K562 (cell line): Measurements from ENCODE around the gene ZNF366. TPM values are rescaled to one million over a fixed set of nuclear protein-coding genes. Genes with fewer than 3 reads are reported as not detected.

Source experiments
- ATAC-seq: fragments of 200-7000 bp; cut with Tn5 transposase; 3 replicates; pipeline ENCODE4 v1.9.1; 2020; ENCODE audit warnings: moderate library complexity
- BruUV-seq: library from RNA; stranded (reverse); fragments of 400-500 nt; replicated peaks from 2 replicates; lab custom pipeline; 2021; lab: Mats Ljungman, UMichigan
- CTCF ChIA-PET: fragments of 300-600 bp; formaldehyde crosslinking; extraction: SDS; loops from one replicate; lab custom pipeline; 2021; ENCODE audit warnings: low intra/inter-chr PET ratio; lab: Yijun Ruan, JAX
- POLR2A ChIA-PET: fragments of 300-600, 350-650 bp; sonication (Branson Sonifier 250); formaldehyde crosslinking; extraction: SDS; loops from one replicate; lab custom pipeline; 2021; ENCODE audit warnings: antibody characterized with exemption, inconsistent platforms; lab: Yijun Ruan, JAX
- DNase-seq, 4 experiments: peaks; one replicate each; pipeline versions ENCODE4 v3.0.0 to v3.0.0-alpha.2; 2011 to 2018; ENCODE audit warnings: low spot score in 3 of 4, mixed read lengths in 3 of 4; ENCODE audit errors: extremely low read depth in 1 of 4
- FAIRE-seq: peaks from 2 replicates; lab custom pipeline; 2011; peaks lifted over from hg19 to GRCh38; lab: Jason Lieb, UNC
- H2AFZ ChIP-seq: 2 replicates; pipeline ENCODE4 v1.6.0; 2011; ENCODE audit warnings: low read depth, low read length, control low read depth, inconsistent platforms
- H3K27ac ChIP-seq: fragments of 200-600 bp; 3 replicates; pipeline ENCODE4 v1.8.0; 2011; ENCODE audit warnings: low read depth, mild to moderate bottlenecking, control low read depth, inconsistent platforms, low read length, moderate library complexity, mixed read lengths; ENCODE audit errors: extremely low read depth
- H3K27me3 ChIP-seq, 2 experiments: fragments of 300-600 bp in 1 of 2; 2 replicates in 1 of 2; 3 replicates in 1 of 2; pipeline versions ENCODE4 v1.6.0 to v1.8.0; 2011; ENCODE audit warnings: inconsistent platforms in 2 of 2, low read length in 2 of 2, mild to moderate bottlenecking in 1 of 2, mixed read lengths in 1 of 2, moderate library complexity in 1 of 2; ENCODE audit not compliant: control insufficient read depth in 2 of 2, insufficient read depth in 2 of 2
- H3K36me3 ChIP-seq: fragments of 300-600 bp; 3 replicates; pipeline ENCODE4 v1.8.0; 2011; ENCODE audit warnings: mild to moderate bottlenecking, low read length, inconsistent platforms; ENCODE audit not compliant: control insufficient read depth, insufficient read depth
- H3K4me1 ChIP-seq, 2 experiments: fragments of 200-600 bp in 1 of 2; replicated peaks in 1 of 2; 2 replicates in 1 of 2; 3 replicates in 1 of 2; pipeline versions ENCODE4 v1.5.1 to v1.8.0; 2011; ENCODE audit warnings: inconsistent platforms in 2 of 2, low read length in 2 of 2, mild to moderate bottlenecking in 1 of 2, mixed read lengths in 1 of 2, moderate library complexity in 1 of 2; ENCODE audit not compliant: control insufficient read depth in 2 of 2, insufficient read depth in 2 of 2
- H3K4me2 ChIP-seq: 2 replicates; pipeline ENCODE4 v1.6.1; 2011; ENCODE audit warnings: low read length, control low read depth, inconsistent platforms, mixed read lengths; ENCODE audit not compliant: insufficient read depth
- H3K4me3 ChIP-seq: fragments of 200-600 bp; sonication (generic), shearing (Covaris generic); 2 replicates; pipeline ENCODE4 v1.5.1; 2016; ENCODE audit warnings: control low read depth, inconsistent platforms
- H3K79me2 ChIP-seq: fragments of 200-600 bp; 3 replicates; pipeline ENCODE4 v1.8.0; 2011; ENCODE audit warnings: low read length, inconsistent platforms; ENCODE audit not compliant: control insufficient read depth, insufficient read depth
- H3K9ac ChIP-seq, 2 experiments: 2 replicates each; pipeline versions ENCODE4 v1.6.0 to v1.6.1; 2011; ENCODE audit warnings: low read depth in 2 of 2, low read length in 2 of 2, control low read depth in 1 of 2, inconsistent platforms in 1 of 2, mild to moderate bottlenecking in 1 of 2, mixed read lengths in 1 of 2; ENCODE audit not compliant: insufficient read depth in 1 of 2
- H3K9me1 ChIP-seq: one replicate; pipeline ENCODE4 v1.6.0; 2011; ENCODE audit warnings: inconsistent platforms, mild to moderate bottlenecking, low read length, moderate library complexity; ENCODE audit not compliant: control insufficient read depth, insufficient read depth
- H3K9me3 ChIP-seq: replicated peaks from 2 replicates; pipeline ENCODE4 v1.5.1; 2011; ENCODE audit warnings: low read depth, low read length, inconsistent platforms; ENCODE audit not compliant: control insufficient read depth, insufficient read depth
- H4K20me1 ChIP-seq: replicated peaks from 2 replicates; pipeline ENCODE4 v1.6.1; 2011; ENCODE audit warnings: low read length, inconsistent platforms, mixed read lengths; ENCODE audit not compliant: control insufficient read depth, insufficient read depth
- ARID1B ChIP-seq: fragments of 450-650 bp; IDR thresholded peaks from 2 replicates; pipeline ENCODE4 v1.6.1; 2016; ENCODE audit warnings: antibody characterized with exemption, mild to moderate bottlenecking, inconsistent platforms
- CBFA2T2 ChIP-seq: fragments of 450-650 bp; conservative IDR thresholded peaks from 2 replicates; pipeline ENCODE4 v1.6.1; 2017; ENCODE audit warnings: mild to moderate bottlenecking
- DPF2 ChIP-seq: fragments of 450-650 bp; IDR thresholded peaks from 2 replicates; pipeline ENCODE4 v1.6.1; 2016
- EGR1 ChIP-seq: fragments of 450-650 bp; conservative IDR thresholded peaks from 2 replicates; pipeline ENCODE4 v1.6.1; 2017; ENCODE audit warnings: mild to moderate bottlenecking
- FOSL1 ChIP-seq: fragments of 200-800 bp; sonication (Bioruptor generic); conservative IDR thresholded peaks from 2 replicates; pipeline ENCODE4 v1.6.1; 2016; ENCODE audit warnings: missing genetic modification characterization, missing compliant biosample characterization
- SOX6 ChIP-seq: fragments of 450-650 bp; IDR thresholded peaks from 2 replicates; pipeline ENCODE4 v1.6.1; 2014; ENCODE audit warnings: mild to moderate bottlenecking
- TAL1 ChIP-seq: fragments of 450-650 bp; IDR thresholded peaks from 2 replicates; pipeline ENCODE4 v1.6.1; 2016; ENCODE audit warnings: mild to moderate bottlenecking
- TEAD4 ChIP-seq, 2 experiments: sonication (generic) in 1 of 2; formaldehyde crosslinking in 1 of 2; IDR thresholded peaks; 2 replicates each; pipeline versions ENCODE4 v1.6.1 to v1.8.0; 2012 to 2022; ENCODE audit warnings: borderline replicate concordance in 1 of 2, inconsistent platforms in 1 of 2, low read length in 1 of 2, mild to moderate bottlenecking in 1 of 2, missing genetic modification reagents in 1 of 2
- XRCC3 ChIP-seq: fragments of 450-650 bp; IDR thresholded peaks from 2 replicates; pipeline ENCODE4 v1.6.1; 2017; ENCODE audit warnings: mild to moderate bottlenecking, moderate library complexity
- ZEB2 ChIP-seq: fragments of 450-650 bp; IDR thresholded peaks from 2 replicates; pipeline ENCODE4 v1.6.1; 2016
- ZNF639 ChIP-seq, 2 experiments: fragments of 200-800 bp in 1 of 2; sonication (Bioruptor generic) in 1 of 2; sonication (generic) in 1 of 2; formaldehyde crosslinking in 1 of 2; IDR thresholded peaks in 1 of 2; conservative IDR thresholded peaks in 1 of 2; 2 replicates each; pipeline versions ENCODE4 v1.5.0 to v1.6.1; 2016 to 2020; ENCODE audit warnings: missing compliant biosample characterization in 1 of 2, missing genetic modification characterization in 1 of 2, missing genetic modification reagents in 1 of 2
- WGBS: fragments of 100-300 bp; shearing (Covaris generic); methylation state at CpG from one replicate; pipeline ENCODE4 v1.1.6; 2016; ENCODE audit warnings: low coverage, mixed read lengths; ENCODE audit not compliant: insufficient coverage; ENCODE audit errors: missing lambda C conversion rate; 5-methylcytosine and 5-hydroxymethylcytosine counted together
- in situ Hi-C: fragments of 300-500 bp; cut with MboI; formaldehyde crosslinking; loops from 4 replicates; pipeline ENCODE4 v1.15.0; 2018; ENCODE audit warnings: inconsistent platforms, mixed read lengths
- intact Hi-C: fragments of 100-400 bp; cut with micrococcal nuclease; formaldehyde crosslinking; loops from 2 replicates; pipeline ENCODE4 v1.14.2; 2022
- polyA plus RNA-seq, 8 experiments: library from polyadenylated mRNA; depleted of rRNA in 4 of 8; stranded (reverse) in 5 of 8; unstranded in 3 of 8; fragments of >200 nt; fragmentation: Nextera tagmentation in 2 of 8; fragmentation: Illumina TruSeq in 1 of 8; extraction: Ambion mirVana in 2 of 8; extraction: Trizol in 1 of 8; gene quantifications; 2 replicates each; pipeline versions ENCODE4 v1.2.1 to v1.2.3, GENCODE V29; 2011 to 2014; ENCODE audit warnings: inconsistent platforms in 1 of 8, missing spikeins in 1 of 8
- total RNA-seq, 7 experiments: library from RNA; depleted of rRNA in 6 of 7; stranded (reverse); fragments of >200 nt in 6 of 7; fragmentation: Illumina TruSeq in 2 of 7; extraction: Trizol in 2 of 7; gene quantifications; 2 replicates each; pipeline versions ENCODE4 v1.2.1 to v1.2.3, GENCODE V29; 2011 to 2021; ENCODE audit warnings: low replicate concordance in 1 of 7

ZNF366 gene
- total and polyA plus RNA-seq, 9 of the 15 experiments (the other 6 are each of a cell fraction or from before 2014, with no cell fraction given) = not detected

DNA sequence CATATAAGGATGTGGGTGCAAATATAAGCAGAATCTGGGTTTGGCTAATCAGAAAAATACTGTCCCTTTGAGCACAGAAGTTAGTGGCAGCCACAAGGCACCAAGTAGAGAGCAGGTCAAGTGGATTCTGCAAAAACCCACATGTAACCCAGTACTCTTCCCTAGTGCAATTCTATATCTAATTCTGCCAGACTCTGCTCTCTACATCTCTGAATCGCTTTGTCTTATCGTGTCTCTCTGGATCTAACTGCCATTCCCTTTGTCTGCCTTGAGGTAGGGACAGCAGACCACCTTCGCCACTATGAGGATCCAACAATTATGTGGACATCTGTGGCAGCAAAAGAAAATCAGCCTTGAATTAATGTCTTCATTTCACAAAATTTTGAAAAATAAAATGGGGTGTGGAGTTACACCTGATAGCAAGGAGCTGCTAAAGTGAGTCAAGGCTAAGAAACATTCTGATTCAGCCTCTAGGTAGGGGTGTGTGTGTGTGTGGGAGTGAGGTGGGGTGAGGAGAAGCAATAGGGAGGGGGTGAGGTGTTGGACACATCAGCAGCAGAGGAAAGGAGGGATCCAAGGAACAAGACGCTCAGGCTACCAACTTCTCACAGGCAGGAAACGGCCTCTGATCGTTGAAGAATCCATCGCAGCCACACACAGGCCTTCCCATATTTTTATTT is 33.7 kb upstream of the ZNF366 start:
- no TSS peak for BruUV-seq
- Histone ChIP-seq H4K20me1 (no peaks in the 10 kb centered on the region), H3K4me3 (no peak overlapping the region), H3K9me1 (no peaks in the 10 kb centered on the region), H3K27me3 (no peaks in the 10 kb centered on the region), H3K9me3 (0 out of 2 replicates have a peak, but pooled peaks cover 3% of the 10 kb centered on the region), H3K79me2 (no peaks in the 10 kb centered on the region), H3K4me2 (peak overlapping the region; percentile 58), H3K9ac (peak overlapping the region; percentile 20 to 59; a peak in 2 of 4 replicates), H3K4me1 (peaks cover 11 to 15% of the 10 kb centered on the region in 2 experiments; a peak in 4 of 5 replicates), H3K27ac (peak overlapping the region; percentile 56; the same call in 2 of the 3 replicates), H2AFZ (peak overlapping the region; percentile 87), H3K36me3 (no peaks in the 10 kb centered on the region)
- POLR2A ChIA-PET = interaction anchor here (0.8 to 1.4 kb wide), 3 partner anchors 11 to 429 kb away, joined by 3 to 6 read pairs (median 3); no protein-coding TSS in a partner anchor
- ATAC-seq (peak; percentile 86), DNase-seq (peak in 2 of 4 experiments; percentile 29 to 54), FAIRE-seq (peak; percentile 85)
- in situ Hi-C loops = no loop called here
- 16% methylated on average over 7 of the region's 7 CpGs for WGBS
- intact Hi-C loops = no loop called here
- CTCF ChIA-PET = no interaction called here
- TF ChIP-seq TEAD4 (IDR thresholded peaks at IDR 0.05; ENCODE audit: low read length) = peak; percentile 22; the same call in 1 of the 2 replicates
- no peak for TF ChIP-seq TEAD4 (CRISPR knock-in tag; IDR thresholded peaks at IDR 0.05; ENCODE audit: borderline replicate concordance)
- peak; percentile 39; the same call in 1 of the 2 replicates for TF ChIP-seq ZEB2
- peak; percentile 68; the same call in 1 of the 2 replicates for TF ChIP-seq EGR1
- peak; percentile 34; the same call in 1 of the 2 replicates for TF ChIP-seq FOSL1 (tag)
- TF ChIP-seq DPF2 = peak; percentile 69
- 0 out of 4 replicates have a peak, but pooled peaks of 1 of the 2 experiments have one; percentile 41 for TF ChIP-seq ZNF639 (CRISPR knock-in tag; conservative IDR thresholded peaks at IDR 0.05 in 1 of 2, IDR thresholded peaks at IDR 0.05 in 1 of 2)
- peak; percentile 64; the same call in 1 of the 2 replicates for TF ChIP-seq ARID1B
- no peak for TF ChIP-seq XRCC3
- 0 out of 2 replicates have a peak, but pooled peaks have one; percentile 26 for TF ChIP-seq SOX6
- peak; percentile 34; the same call in 1 of the 2 replicates for TF ChIP-seq TAL1
- 0 out of 2 replicates have a peak, but pooled peaks have one; percentile 25 for TF ChIP-seq CBFA2T2
